B cell (primary cell): ENCODE data around the gene SMG1.
"Not testable (repeated sequence)": the region's sequence is repeated elsewhere in the genome, so short reads cannot be mapped to it uniquely, and the experiment has no call there.

Source experiments
- CTCF ChIP-seq: fragments of 200-600 bp; IDR thresholded peaks from one replicate; pipeline ENCODE4 v1.8.0; 2022; ENCODE audit warnings: antibody characterized with exemption, mild to moderate bottlenecking
- EZH2 ChIP-seq: IDR thresholded peaks from 2 replicates; pipeline ENCODE4 v1.6.1; 2012; ENCODE audit warnings: borderline replicate concordance, low read depth, mild to moderate bottlenecking, moderate library complexity, low read length; ENCODE audit not compliant: insufficient read depth, poor library complexity, severe bottlenecking

DNA sequence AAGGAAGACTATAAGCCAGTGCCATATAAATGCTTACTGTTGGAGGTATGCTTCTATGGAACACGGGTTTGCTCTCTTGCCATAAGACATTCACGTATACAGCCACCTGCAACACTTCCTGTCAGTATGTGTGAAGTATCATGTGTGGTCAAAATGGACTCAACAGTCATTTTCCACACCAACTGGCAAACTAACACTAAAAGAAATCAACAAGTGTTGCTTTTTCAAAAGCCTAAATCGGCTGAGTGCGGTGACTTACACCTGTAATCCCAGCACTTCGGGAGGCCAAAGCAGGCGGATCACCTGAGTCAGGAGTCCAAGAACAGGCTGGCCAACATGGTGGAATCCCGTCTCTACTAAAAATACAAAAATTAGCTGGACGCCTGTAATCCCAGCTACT lies 3.1 kb downstream of the SMG1 start:
- TF ChIP-seq EZH2, CTCF: not testable (repeated sequence)
